H9 (cell line): ENCODE measurements around the gene VPS16. TPM values are rescaled to one million over a fixed set of nuclear protein-coding genes. Genes with fewer than 3 reads are reported as not detected.

Experiments
- DNase-seq: peaks from one replicate; pipeline ENCODE4 v3.0.0-alpha.2; 2017
- H2AFZ ChIP-seq: one replicate; pipeline ENCODE4 v1.6.1; 2013; ENCODE audit warnings: mild to moderate bottlenecking, low read length, control low read depth, moderate library complexity
- H2AK5ac ChIP-seq: 2 replicates; pipeline ENCODE4 v1.6.1; 2013; ENCODE audit warnings: low read length, control low read depth, mixed read lengths; ENCODE audit not compliant: insufficient read length
- H2BK120ac ChIP-seq: one replicate; pipeline ENCODE4 v1.6.1; 2013; ENCODE audit warnings: low read depth, mild to moderate bottlenecking, low read length, control low read depth, inconsistent platforms; ENCODE audit not compliant: poor library complexity, severe bottlenecking
- H2BK12ac ChIP-seq: 2 replicates; pipeline ENCODE4 v1.6.1; 2013; ENCODE audit warnings: low read length, control low read depth, mixed read lengths, low read depth; ENCODE audit not compliant: insufficient read length
- H2BK15ac ChIP-seq: 2 replicates; pipeline ENCODE4 v1.6.1; 2013; ENCODE audit warnings: low read depth, low read length, control low read depth
- H2BK20ac ChIP-seq: one replicate; pipeline ENCODE4 v1.6.1; 2013; ENCODE audit warnings: low read depth, mild to moderate bottlenecking, low read length, control low read depth, inconsistent platforms; ENCODE audit not compliant: poor library complexity, severe bottlenecking
- H2BK5ac ChIP-seq: 2 replicates; pipeline ENCODE4 v1.6.1; 2013; ENCODE audit warnings: low read length, control low read depth, mixed read lengths; ENCODE audit not compliant: insufficient read length
- H3K14ac ChIP-seq: 2 replicates; pipeline ENCODE4 v1.6.1; 2013; ENCODE audit warnings: low read length, control low read depth; ENCODE audit not compliant: insufficient read depth
- H3K18ac ChIP-seq: 2 replicates; pipeline ENCODE4 v1.6.1; 2013; ENCODE audit warnings: low read depth, mild to moderate bottlenecking, mixed read lengths, low read length, control low read depth; ENCODE audit not compliant: insufficient read length
- H3K23ac ChIP-seq: 2 replicates; pipeline ENCODE4 v1.6.1; 2013; ENCODE audit warnings: low read length, control low read depth, mixed read lengths, low read depth; ENCODE audit not compliant: insufficient read length
- H3K23me2 ChIP-seq: 2 replicates; pipeline ENCODE4 v1.6.1; 2013; ENCODE audit warnings: low read depth, mild to moderate bottlenecking, mixed read lengths, low read length, control low read depth; ENCODE audit not compliant: insufficient read length, poor library complexity, severe bottlenecking
- H3K27ac ChIP-seq: 2 replicates; pipeline ENCODE4 v1.5.1; 2013; ENCODE audit warnings: low read length, control low read depth, mixed read lengths, low read depth; ENCODE audit not compliant: insufficient read length
- H3K27me3 ChIP-seq: 2 replicates; pipeline ENCODE4 v1.6.1; 2013; ENCODE audit warnings: low read length, control low read depth, inconsistent platforms; ENCODE audit not compliant: insufficient read depth
- H3K4ac ChIP-seq: 2 replicates; pipeline ENCODE4 v1.6.1; 2013; ENCODE audit warnings: low read depth, mild to moderate bottlenecking, control low read depth, inconsistent platforms, low read length, moderate library complexity
- H3K4me1 ChIP-seq: 2 replicates; pipeline ENCODE4 v1.6.1; 2013; ENCODE audit warnings: low read length, control low read depth, inconsistent platforms; ENCODE audit not compliant: insufficient read depth
- H3K4me2 ChIP-seq: 2 replicates; pipeline ENCODE4 v1.6.1; 2013; ENCODE audit warnings: low read length, control low read depth, mixed read lengths; ENCODE audit not compliant: insufficient read length, insufficient read depth
- H3K56ac ChIP-seq: 2 replicates; pipeline ENCODE4 v1.6.1; 2013; ENCODE audit warnings: low read depth, mild to moderate bottlenecking, mixed read lengths, low read length, control low read depth; ENCODE audit not compliant: insufficient read length
- H3K79me1 ChIP-seq: 2 replicates; pipeline ENCODE4 v1.6.1; 2013; ENCODE audit warnings: low read depth, mild to moderate bottlenecking, moderate library complexity, low read length, control low read depth, inconsistent platforms; ENCODE audit not compliant: insufficient read depth, poor library complexity, severe bottlenecking
- H3K79me2 ChIP-seq: 2 replicates; pipeline ENCODE4 v1.6.1; 2013; ENCODE audit warnings: low read length, control low read depth, inconsistent platforms; ENCODE audit not compliant: insufficient read depth
- H3K9ac ChIP-seq: 2 replicates; pipeline ENCODE4 v1.6.1; 2013; ENCODE audit warnings: low read length, control low read depth, mixed read lengths; ENCODE audit not compliant: insufficient read length; ENCODE audit errors: extremely low read depth
- H3K9me3 ChIP-seq: one replicate; pipeline ENCODE4 v1.6.1; 2013; ENCODE audit warnings: low read depth, low read length, inconsistent platforms; ENCODE audit not compliant: control insufficient read depth
- H3T11ph ChIP-seq: one replicate; pipeline ENCODE4 v1.6.1; 2013; ENCODE audit warnings: mild to moderate bottlenecking, low read length, control low read depth, inconsistent platforms
- H4K20me1 ChIP-seq: one replicate; pipeline ENCODE4 v1.6.1; 2013; ENCODE audit not compliant: control insufficient read depth, insufficient read length, insufficient read depth
- H4K5ac ChIP-seq: 2 replicates; pipeline ENCODE4 v1.6.1; 2013; ENCODE audit warnings: low read depth, mild to moderate bottlenecking, mixed read lengths, low read length, control low read depth; ENCODE audit not compliant: insufficient read length
- H4K8ac ChIP-seq: replicated peaks from 2 replicates; pipeline ENCODE4 v1.6.1; 2013; ENCODE audit warnings: low read length, control low read depth, mixed read lengths, low read depth; ENCODE audit not compliant: insufficient read length
- H4K91ac ChIP-seq: 2 replicates; pipeline ENCODE4 v1.6.1; 2013; ENCODE audit warnings: low read depth, mild to moderate bottlenecking, moderate library complexity, mixed read lengths, low read length, control low read depth; ENCODE audit not compliant: insufficient read length
- H3K27ac Mint-ChIP-seq, 3 experiments: 2 replicates in 2 of 3; 3 replicates in 1 of 3; pipeline ENCODE4 v1.8.0; 2020 to 2021; ENCODE audit warnings: mixed read lengths in 3 of 3, mild to moderate bottlenecking in 1 of 3, moderate library complexity in 1 of 3
- H3K27me3 Mint-ChIP-seq: 2 replicates; pipeline ENCODE4 v1.8.0; 2021; ENCODE audit warnings: low read depth, mild to moderate bottlenecking, moderate library complexity, mixed read lengths
- H3K36me3 Mint-ChIP-seq, 3 experiments: 2 replicates in 2 of 3; 3 replicates in 1 of 3; pipeline ENCODE4 v1.8.0; 2020 to 2021; ENCODE audit warnings: low read depth in 3 of 3, mixed read lengths in 3 of 3; ENCODE audit not compliant: insufficient read depth in 1 of 3
- H3K4me1 Mint-ChIP-seq, 2 experiments: 2 replicates each; pipeline ENCODE4 v1.8.0; 2020; ENCODE audit warnings: mixed read lengths in 2 of 2
- H3K4me3 Mint-ChIP-seq, 2 experiments: 2 replicates in 1 of 2; 3 replicates in 1 of 2; pipeline ENCODE4 v1.8.0; 2020 to 2021; ENCODE audit warnings: mild to moderate bottlenecking in 2 of 2, mixed read lengths in 2 of 2, moderate library complexity in 1 of 2
- H3K9me3 Mint-ChIP-seq, 2 experiments: 2 replicates in 1 of 2; 3 replicates in 1 of 2; pipeline ENCODE4 v1.8.0; 2020; ENCODE audit warnings: mild to moderate bottlenecking in 2 of 2, mixed read lengths in 2 of 2, moderate library complexity in 1 of 2
- CTCF ChIP-seq: fragments of 200-600 bp; sonication (generic); conservative IDR thresholded peaks from 3 replicates; pipeline ENCODE4 v1.8.0; 2021; ENCODE audit warnings: antibody characterized with exemption, mild to moderate bottlenecking
- WGBS: extraction: QIAGEN DNeasy Blood & Tissue Kit; methylation state at CpG from one replicate; pipeline ENCODE4 v1.1.7; 2013; ENCODE audit warnings: missing lambda C conversion rate, low lambda C conversion rate, mixed read lengths; ENCODE audit not compliant: insufficient read length; ENCODE audit errors: extremely low coverage; 5-methylcytosine and 5-hydroxymethylcytosine counted together
- total RNA-seq: library from RNA; stranded (reverse); gene quantifications from 2 replicates; pipeline ENCODE4 v1.2.1, GENCODE V29; 2021

VPS16 gene
- total RNA-seq, 1 experiment from 2014 or later = 32.1 TPM

GRCh38 chr20:2883726-2884637 is 43.4 kb downstream of the VPS16 start:
- H4K5ac ChIP-seq = no peak overlapping the region
- H3K79me1 ChIP-seq = peaks cover 8% of the 10 kb centered on the region
- H3K27ac ChIP-seq = no peak overlapping the region
- no peak overlapping the region for H3K27ac Mint-ChIP-seq
- no peak overlapping the region for H3K23ac ChIP-seq
- H3K4me1 ChIP-seq = no peaks in the 10 kb centered on the region
- H2BK5ac ChIP-seq = no peak overlapping the region
- DNase-seq = no peak
- H3K27me3 ChIP-seq = no peaks in the 10 kb centered on the region
- no peaks in the 10 kb centered on the region for H3K23me2 ChIP-seq
- H2AK5ac ChIP-seq = no peak overlapping the region
- peaks cover under 1 to 3% of the 10 kb centered on the region in 2 experiments; a peak in 2 of 4 replicates for H3K4me1 Mint-ChIP-seq
- H2BK15ac ChIP-seq = no peak overlapping the region
- no peaks in the 10 kb centered on the region for H3K9me3 ChIP-seq
- H2AFZ ChIP-seq = no peak overlapping the region
- no peak overlapping the region for H3K4ac ChIP-seq
- no peak overlapping the region for H4K91ac ChIP-seq
- H3K27me3 Mint-ChIP-seq = no peaks in the 10 kb centered on the region
- H3K4me2 ChIP-seq = no peak overlapping the region
- H3K36me3 Mint-ChIP-seq = 0 out of 7 replicates have a peak, but pooled peaks cover 0 to 2% (median 0%) of the 10 kb centered on the region in 3 experiments
- no peak overlapping the region for H2BK120ac ChIP-seq
- H3K56ac ChIP-seq = no peak overlapping the region
- peaks cover 9% of the 10 kb centered on the region for H3K79me2 ChIP-seq
- no peak overlapping the region for H3K18ac ChIP-seq
- no peak overlapping the region for H3K4me3 Mint-ChIP-seq
- H3K9ac ChIP-seq = no peak overlapping the region
- no peak for TF ChIP-seq CTCF
- no peak overlapping the region for H3K14ac ChIP-seq
- no peak overlapping the region for H2BK12ac ChIP-seq
- H3T11ph ChIP-seq = no peak overlapping the region
- H4K20me1 ChIP-seq = no peaks in the 10 kb centered on the region
- WGBS = no CpG with 5 or more reads among the region's 3 CpGs
- no peak overlapping the region for H2BK20ac ChIP-seq
- H3K9me3 Mint-ChIP-seq = no peaks in the 10 kb centered on the region
- no peak overlapping the region for H4K8ac ChIP-seq
